ENCODE measurements around the gene METTL4.

GRCh38 chr18:2536493-2536892 is 34.8 kb downstream of the METTL4 start:
- no peak for TF ChIP-seq POLR2AphosphoS5 (IDR thresholded peaks at IDR 0.05; ENCODE audit: insufficient read depth, low read depth, low read length)
- no peak for TF ChIP-seq JUN (IDR thresholded peaks at IDR 0.05; ENCODE audit: borderline replicate concordance, insufficient read depth, insufficient read length, low read depth)
- no peak for TF ChIP-seq CTCF (IDR thresholded peaks at IDR 0.05; ENCODE audit: extremely low read depth in 1 of 2, insufficient read depth in 1 of 2, low read depth in 1 of 2, low read length in 2 of 2)
- no peak for TF ChIP-seq EZH2 (IDR thresholded peaks at IDR 0.05; ENCODE audit: borderline replicate concordance, low read depth, low read length, severe bottlenecking)
- TF ChIP-seq MYC (IDR thresholded peaks at IDR 0.05; ENCODE audit: low read depth, low read length), result no peak
- TF ChIP-seq POLR2A (IDR thresholded peaks at IDR 0.05; ENCODE audit: low read depth, low read length), result no peak
- TF ChIP-seq MAX (IDR thresholded peaks at IDR 0.05; ENCODE audit: insufficient read depth, insufficient read length), result no peak
- no peak for TF ChIP-seq GATA2 (IDR thresholded peaks at IDR 0.05; ENCODE audit: insufficient read depth, insufficient read length, low read depth, low read length)
- TF ChIP-seq FOS (IDR thresholded peaks at IDR 0.05; ENCODE audit: borderline replicate concordance, insufficient read depth, low read length), result no peak

Data from endothelial cell of umbilical vein (primary cell).